Lung (tissue), 12 donors: ENCODE measurements around the gene NRCAM. TPM values are rescaled to one million over a fixed set of nuclear protein-coding genes. Genes with fewer than 3 reads are reported as not detected.

Experiments used
- ATAC-seq: fragments of 200-7000 bp; cut with Tn5 transposase; one replicate; pipeline ENCODE4 v1.9.1; 2020; ENCODE audit warnings: moderate number of reproducible peaks; ENCODE audit not compliant: insufficient read depth, low FRiP score
- DNase-seq, 3 donors: peaks; one replicate each; pipeline ENCODE4 v3.0.0-alpha.2; 2013 to 2017
- H3K27ac ChIP-seq, 2 donors: one replicate each; pipeline ENCODE4 v1.5.1; 2013; ENCODE audit warnings: mild to moderate bottlenecking in 2 of 2, moderate library complexity in 2 of 2, control low read depth in 1 of 2, inconsistent platforms in 1 of 2, low read depth in 1 of 2, low read length in 1 of 2
- H3K27me3 ChIP-seq, 3 donors: one replicate each; pipeline ENCODE4 v1.5.1; 2013; ENCODE audit warnings: low read length in 2 of 3; ENCODE audit not compliant: control insufficient read depth in 3 of 3, insufficient read depth in 3 of 3
- H3K36me3 ChIP-seq, 4 donors: one replicate each; pipeline ENCODE4 v1.5.1; 2013; ENCODE audit warnings: low read length in 4 of 4, mild to moderate bottlenecking in 1 of 4, moderate library complexity in 1 of 4; ENCODE audit not compliant: control insufficient read depth in 4 of 4, insufficient read depth in 4 of 4
- H3K4me1 ChIP-seq, 5 donors: one replicate each; pipeline ENCODE4 v1.5.1; 2013; ENCODE audit warnings: low read length in 5 of 5, mild to moderate bottlenecking in 2 of 5, moderate library complexity in 1 of 5; ENCODE audit not compliant: control insufficient read depth in 5 of 5, insufficient read depth in 5 of 5
- H3K4me3 ChIP-seq: one replicate; pipeline ENCODE4 v1.5.1; 2013; ENCODE audit warnings: mild to moderate bottlenecking, control low read depth, moderate library complexity
- H3K9ac ChIP-seq, 2 donors: one replicate each; pipeline ENCODE4 v1.5.1; 2013; ENCODE audit warnings: low read length in 2 of 2, control low read depth in 1 of 2; ENCODE audit not compliant: insufficient read depth in 1 of 2
- H3K9me3 ChIP-seq, 4 donors: one replicate each; pipeline ENCODE4 v1.5.1; 2013; ENCODE audit warnings: low read length in 3 of 4, mild to moderate bottlenecking in 1 of 4, moderate library complexity in 1 of 4; ENCODE audit not compliant: control insufficient read depth in 4 of 4, insufficient read depth in 3 of 4
- WGBS, 2 donors: extraction: QIAGEN DNeasy Blood & Tissue Kit; methylation state at CpG; one replicate each; pipeline ENCODE4 v1.1.7; 2013; 5-methylcytosine and 5-hydroxymethylcytosine counted together
- polyA plus RNA-seq, 2 donors: library from polyadenylated mRNA; stranded (reverse); fragments of 200-250 nt; gene quantifications; one replicate each; pipeline ENCODE4 v1.2.1, GENCODE V29; 2013
- total RNA-seq, 2 donors: library from RNA; depleted of rRNA in 1 of 2; stranded (reverse); fragments of >200 nt in 1 of 2; gene quantifications; one replicate each; pipeline ENCODE4 v1.2.1, GENCODE V29; 2014 to 2021
- TF ChIP-seq, protein P1 (sequence below): IDR thresholded peaks from 2 replicates; pipeline ENCODE4 v1.5.1; 2012; ENCODE audit warnings: mild to moderate bottlenecking; ENCODE audit errors: control extremely low read depth, extremely low read depth
- donor health status: control.
- donor health status: control.
- donor health status: Bipolar disorder and iron deficiency.
- donor health status: healthy.
- donor health status: DM: yes; HTN: yes; CAD: no.

NRCAM gene
- total and polyA plus RNA-seq, 4 donors, result 2.5 to 32.4 (median 11.0) TPM

- H3K4me1 ChIP-seq, result no peaks in the 10 kb centered on the region
- H3K27ac ChIP-seq, result no peak overlapping the region
- no peak overlapping the region for H3K4me3 ChIP-seq
- no peaks in the 10 kb centered on the region for H3K9me3 ChIP-seq
- ATAC-seq, result no peak
- H3K36me3 ChIP-seq, result no peaks in the 10 kb centered on the region
- H3K9ac ChIP-seq, result no peak overlapping the region
- TF ChIP-seq, protein P1, sequence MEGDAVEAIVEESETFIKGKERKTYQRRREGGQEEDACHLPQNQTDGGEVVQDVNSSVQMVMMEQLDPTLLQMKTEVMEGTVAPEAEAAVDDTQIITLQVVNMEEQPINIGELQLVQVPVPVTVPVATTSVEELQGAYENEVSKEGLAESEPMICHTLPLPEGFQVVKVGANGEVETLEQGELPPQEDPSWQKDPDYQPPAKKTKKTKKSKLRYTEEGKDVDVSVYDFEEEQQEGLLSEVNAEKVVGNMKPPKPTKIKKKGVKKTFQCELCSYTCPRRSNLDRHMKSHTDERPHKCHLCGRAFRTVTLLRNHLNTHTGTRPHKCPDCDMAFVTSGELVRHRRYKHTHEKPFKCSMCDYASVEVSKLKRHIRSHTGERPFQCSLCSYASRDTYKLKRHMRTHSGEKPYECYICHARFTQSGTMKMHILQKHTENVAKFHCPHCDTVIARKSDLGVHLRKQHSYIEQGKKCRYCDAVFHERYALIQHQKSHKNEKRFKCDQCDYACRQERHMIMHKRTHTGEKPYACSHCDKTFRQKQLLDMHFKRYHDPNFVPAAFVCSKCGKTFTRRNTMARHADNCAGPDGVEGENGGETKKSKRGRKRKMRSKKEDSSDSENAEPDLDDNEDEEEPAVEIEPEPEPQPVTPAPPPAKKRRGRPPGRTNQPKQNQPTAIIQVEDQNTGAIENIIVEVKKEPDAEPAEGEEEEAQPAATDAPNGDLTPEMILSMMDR, result no peak
- H3K27me3 ChIP-seq, result no peaks in the 10 kb centered on the region
- WGBS, 2 donors, result 77 to 81% methylated on average over 2 of the region's 2 CpGs
- DNase-seq, result no peak
Measured at GRCh38 chr7:108385834-108386422, 70.3 kb downstream of the NRCAM start.

DNA sequence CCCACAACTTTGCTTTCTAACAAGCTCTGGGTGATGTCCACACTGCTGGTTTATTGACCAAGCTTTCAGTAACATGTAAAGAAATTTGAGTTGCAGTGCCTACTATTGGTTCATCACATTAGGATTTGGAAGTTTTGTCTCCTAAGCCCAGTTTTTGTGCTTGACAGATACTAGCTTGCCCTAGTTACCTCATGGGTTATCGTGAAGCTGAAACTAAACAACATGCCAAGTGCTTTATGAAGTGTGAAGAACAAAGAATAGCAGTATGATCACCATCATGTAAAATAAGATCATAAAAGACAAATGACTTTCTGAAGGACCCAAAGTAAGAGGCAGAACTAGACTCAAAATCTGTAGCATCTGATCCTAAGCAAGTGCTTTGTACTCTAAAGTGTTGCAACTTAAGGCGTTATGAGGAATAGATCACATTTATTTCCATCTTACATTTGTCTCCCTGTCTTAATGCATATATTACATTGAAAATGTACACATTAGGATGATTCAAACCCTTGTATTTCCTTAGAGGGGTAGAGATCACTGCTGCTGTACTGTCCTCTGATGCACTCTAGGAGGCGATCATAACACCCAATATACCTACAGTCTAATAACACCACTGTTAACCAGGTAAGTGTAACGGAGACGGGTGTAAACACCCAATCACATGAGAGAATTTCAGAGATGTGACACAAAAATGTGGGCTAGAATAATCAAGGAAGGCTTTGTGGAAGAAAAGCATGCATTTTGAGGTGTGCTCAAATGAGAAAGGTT, 71.3 kb downstream of the NRCAM start:
- ATAC-seq (no peak), DNase-seq (no peak)
- Histone ChIP-seq H3K9me3 (no peaks in the 10 kb centered on the region), H3K27ac (no peak overlapping the region), H3K27me3 (no peaks in the 10 kb centered on the region), H3K4me3 (no peak overlapping the region), H3K36me3 (no peaks in the 10 kb centered on the region), H3K9ac (no peak overlapping the region), H3K4me1 (no peaks in the 10 kb centered on the region)
- WGBS, 2 donors, result 62 to 72% methylated on average over 5 of the region's 5 CpGs
- TF ChIP-seq, protein P1, result no peak

GRCh38 chr7:108382932-108383331, 73.3 kb downstream of the NRCAM start:
- Histone ChIP-seq H3K4me3 (no peak overlapping the region), H3K27ac (no peak overlapping the region), H3K27me3 (no peaks in the 10 kb centered on the region), H3K9me3 (no peaks in the 10 kb centered on the region), H3K9ac (no peak overlapping the region), H3K4me1 (no peaks in the 10 kb centered on the region), H3K36me3 (no peaks in the 10 kb centered on the region)
- 74 to 84% methylated on average over 1 of the region's 1 CpG for WGBS, 2 donors
- ATAC-seq (no peak), DNase-seq (no peak)
- TF ChIP-seq, protein P1, result no peak
